Coronary artery (tissue), 2 donors: ENCODE data around the gene PYCR2.
"Not testable (repeated sequence)": the region's sequence is repeated elsewhere in the genome, so short reads cannot be mapped to it uniquely, and the experiment has no call there.

Source experiments
- DNase-seq: peaks from one replicate; pipeline ENCODE4 v3.0.0-alpha.2; 2017; ENCODE audit warnings: low spot score
- H3K27ac ChIP-seq, 2 donors: fragments of 200-600 bp; sonication (generic); one replicate each; pipeline ENCODE4 v1.5.1; 2016 to 2019
- H3K4me3 ChIP-seq: fragments of 200-600 bp; sonication (generic); 2 replicates; pipeline ENCODE4 v1.5.1; 2016; ENCODE audit warnings: mild to moderate bottlenecking, moderate library complexity
- CTCF ChIP-seq: fragments of 200-600 bp; sonication (generic); IDR thresholded peaks from one replicate; pipeline ENCODE4 v1.5.1; 2019; ENCODE audit warnings: antibody characterized with exemption

Gene PYCR2

GRCh38 chr1:225942574-225942973 lies 18.5 kb upstream of the PYCR2 start:
- no peak for TF ChIP-seq CTCF
- H3K27ac ChIP-seq: no peak overlapping the region
- DNase-seq: no peak
- no peak overlapping the region for H3K4me3 ChIP-seq

- DNase-seq: no peak
- TF ChIP-seq CTCF: no peak
- Histone ChIP-seq H3K27ac (peak overlapping the region; percentile 63 to 82), H3K4me3 (no peak overlapping the region)
Measured at GRCh38 chr1:225941942-225942222, 17.8 kb upstream of the PYCR2 start.

GRCh38 chr1:225941187-225941941 lies 17.3 kb upstream of the PYCR2 start, which contains the start of gene LEFTY2:
Gene LEFTY2, minus strand, starts transcription at chr1:225941220. Its CDS starts 80 bp downstream, at chr1:225941140.
- peak within 1 kb of the TSS; percentile 14 for H3K4me3 ChIP-seq
- H3K27ac ChIP-seq: peak within 1 kb of the TSS; percentile 63 to 82
- TF ChIP-seq CTCF: no peak
- DNase-seq: no peak

GRCh38 chr1:225940385-225941151 lies 16.5 kb upstream of the PYCR2 start:
- Histone ChIP-seq H3K27ac (peak overlapping the region; percentile 63 to 82), H3K4me3 (peak overlapping the region; percentile 14)
- DNase-seq: no peak
- no peak for TF ChIP-seq CTCF

GRCh38 chr1:225939939-225940310 lies 15.9 kb upstream of the PYCR2 start:
- not testable (repeated sequence) for H3K27ac ChIP-seq, H3K4me3 ChIP-seq, DNase-seq

GRCh38 chr1:225939097-225939938 lies 15.3 kb upstream of the PYCR2 start:
- not testable (repeated sequence) for H3K4me3 ChIP-seq, DNase-seq, H3K27ac ChIP-seq

GRCh38 chr1:225937048-225937968 lies 13.3 kb upstream of the PYCR2 start:
- no peak for DNase-seq
- no peak for TF ChIP-seq CTCF
- Histone ChIP-seq H3K27ac (no peak overlapping the region), H3K4me3 (no peak overlapping the region)
